ENCODE results near the gene APMAP.

Gene APMAP

GRCh38 chr20:25013478-25014380 is 21.2 kb upstream of the APMAP start:
- H3K4me3 ChIP-seq (ENCODE audit: low read depth, low read length): no peak overlapping the region
- TF ChIP-seq CTCF (IDR thresholded peaks at IDR 0.05; ENCODE audit: low read depth, low read length, missing control alignments): no peak
- DNase-seq (ENCODE audit: low read depth): no peak

GRCh38 chr20:25012616-25013189 is 20.2 kb upstream of the APMAP start:
- TF ChIP-seq CTCF (IDR thresholded peaks at IDR 0.05; ENCODE audit: low read depth, low read length, missing control alignments): no peak
- no peak overlapping the region for H3K4me3 ChIP-seq (ENCODE audit: low read depth, low read length)
- DNase-seq (ENCODE audit: low read depth): no peak

GRCh38 chr20:25011831-25012241 is 19.3 kb upstream of the APMAP start:
- no peak for TF ChIP-seq CTCF (IDR thresholded peaks at IDR 0.05; ENCODE audit: low read depth, low read length, missing control alignments)
- H3K4me3 ChIP-seq (ENCODE audit: low read depth, low read length): no peak overlapping the region
- DNase-seq (ENCODE audit: low read depth): no peak

GRCh38 chr20:25011261-25011660 is 18.7 kb upstream of the APMAP start:
- no peak overlapping the region for H3K4me3 ChIP-seq (ENCODE audit: low read depth, low read length)
- no peak for DNase-seq (ENCODE audit: low read depth)
- no peak for TF ChIP-seq CTCF (IDR thresholded peaks at IDR 0.05; ENCODE audit: low read depth, low read length, missing control alignments)

GRCh38 chr20:25009218-25010145 is 16.9 kb upstream of the APMAP start:
- no peak overlapping the region for H3K4me3 ChIP-seq (ENCODE audit: low read depth, low read length)
- no peak for DNase-seq (ENCODE audit: low read depth)
- TF ChIP-seq CTCF (IDR thresholded peaks at IDR 0.05; ENCODE audit: low read depth, low read length, missing control alignments): no peak

- no peak for TF ChIP-seq CTCF (IDR thresholded peaks at IDR 0.05; ENCODE audit: low read depth, low read length, missing control alignments)
- H3K4me3 ChIP-seq (ENCODE audit: low read depth, low read length): no peak overlapping the region
- DNase-seq (ENCODE audit: low read depth): no peak
These were observed 16.1 kb upstream of the APMAP start for GRCh38 chr20:25008388-25009217.

All from GM12864 (cell line).